GM19240 (cell line): Measurements from ENCODE around the gene HSPA1A.
A peak's percentile ranks its signal among the peaks of the same experiment; 100 is the strongest.
"Not testable (repeated sequence)": the region's sequence is repeated elsewhere in the genome, so short reads cannot be mapped to it uniquely, and the experiment has no call there.

Experiments used
- DNase-seq: peaks from one replicate; pipeline ENCODE4 v3.0.0; 2011; ENCODE audit warnings: low spot score; ENCODE audit not compliant: insufficient read length

Gene HSPA1A

GRCh38 chr6:31836047-31836473 is 20.7 kb downstream of the HSPA1A start:
- no peak for DNase-seq

- DNase-seq, result no peak
Observed at GRCh38 chr6:31836474-31837368, 21.4 kb downstream of the HSPA1A start.

- no peak for DNase-seq
Observed at GRCh38 chr6:31837369-31838113, 22.2 kb downstream of the HSPA1A start.

GRCh38 chr6:31838114-31838553 is 22.8 kb downstream of the HSPA1A start:
- DNase-seq, result not testable (repeated sequence)

GRCh38 chr6:31838968-31839367 is 23.6 kb downstream of the HSPA1A start:
- no peak for DNase-seq

- DNase-seq, result not testable (repeated sequence)
Observed at GRCh38 chr6:31839779-31840126, 24.4 kb downstream of the HSPA1A start.

- no peak for DNase-seq
Observed at GRCh38 chr6:31842053-31842452, 26.7 kb downstream of the HSPA1A start.

GRCh38 chr6:31844507-31844906 is 29.2 kb downstream of the HSPA1A start:
- no peak for DNase-seq

- DNase-seq, result no peak
Observed at GRCh38 chr6:31847276-31847978, 32.1 kb downstream of the HSPA1A start.

- no peak for DNase-seq
Observed at GRCh38 chr6:31850765-31851484, 35.6 kb downstream of the HSPA1A start.

- no peak for DNase-seq
Observed at GRCh38 chr6:31851485-31851832, 36.1 kb downstream of the HSPA1A start.

- not testable (repeated sequence) for DNase-seq
Observed at GRCh38 chr6:31851980-31852718, 36.8 kb downstream of the HSPA1A start.

- not testable (repeated sequence) for DNase-seq
Observed at GRCh38 chr6:31857774-31858173, 42.4 kb downstream of the HSPA1A start.

GRCh38 chr6:31858707-31859106 is 43.4 kb downstream of the HSPA1A start:
- DNase-seq, result no peak

GRCh38 chr6:31859923-31860322 is 44.6 kb downstream of the HSPA1A start:
- DNase-seq, result no peak

GRCh38 chr6:31860349-31860748 is 45.0 kb downstream of the HSPA1A start:
- no peak for DNase-seq

- DNase-seq, result no peak
Observed at GRCh38 chr6:31861150-31861549, 45.8 kb downstream of the HSPA1A start.

- no peak for DNase-seq
Observed at GRCh38 chr6:31861919-31862343, 46.6 kb downstream of the HSPA1A start.

GRCh38 chr6:31862344-31863235 is 47.2 kb downstream of the HSPA1A start, which contains the start of gene NEU1:
Gene NEU1 (minus strand): TSS chr6:31862821. CDS start chr6:31862776, 45 bp downstream.
- peak; percentile 100 for DNase-seq
